ENCODE measurements around the gene SLC18A3.

DNA sequence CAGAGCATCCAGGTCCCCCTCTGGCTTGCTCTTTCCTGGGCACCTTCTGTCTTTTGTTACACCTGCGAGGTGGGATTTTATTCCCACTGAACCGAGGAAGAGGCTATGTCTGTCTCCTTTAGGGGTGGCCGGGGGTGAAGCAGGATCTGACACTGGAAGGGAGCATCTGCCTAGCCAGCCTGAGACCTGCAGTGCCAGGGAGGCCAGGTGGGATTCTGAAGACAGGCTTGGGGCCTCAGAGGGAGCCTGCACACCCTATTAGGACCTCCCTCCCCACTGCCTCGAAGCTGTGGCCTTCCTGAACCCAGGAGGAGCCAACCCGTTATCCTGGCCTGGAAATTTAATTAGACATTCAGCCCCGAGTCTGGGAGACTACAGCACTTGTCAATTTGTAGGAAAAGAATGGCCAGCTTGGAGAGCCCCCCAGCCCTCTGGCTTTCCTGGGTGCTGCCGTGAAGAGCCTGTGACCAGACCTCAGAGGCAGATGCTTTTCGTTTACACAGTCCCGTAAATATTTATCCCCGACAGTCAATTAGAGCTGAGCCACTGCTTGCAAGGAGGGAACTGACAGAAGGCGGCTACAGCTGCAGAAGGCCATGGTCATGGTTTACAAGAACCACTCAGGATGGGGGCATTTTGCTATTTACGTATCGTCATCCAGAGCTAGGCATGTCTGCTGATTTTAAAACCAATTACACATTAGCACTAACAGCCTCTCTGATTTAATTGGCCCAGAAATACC is 23.4 kb downstream of the SLC18A3 start:
- TF ChIP-seq, protein P1, sequence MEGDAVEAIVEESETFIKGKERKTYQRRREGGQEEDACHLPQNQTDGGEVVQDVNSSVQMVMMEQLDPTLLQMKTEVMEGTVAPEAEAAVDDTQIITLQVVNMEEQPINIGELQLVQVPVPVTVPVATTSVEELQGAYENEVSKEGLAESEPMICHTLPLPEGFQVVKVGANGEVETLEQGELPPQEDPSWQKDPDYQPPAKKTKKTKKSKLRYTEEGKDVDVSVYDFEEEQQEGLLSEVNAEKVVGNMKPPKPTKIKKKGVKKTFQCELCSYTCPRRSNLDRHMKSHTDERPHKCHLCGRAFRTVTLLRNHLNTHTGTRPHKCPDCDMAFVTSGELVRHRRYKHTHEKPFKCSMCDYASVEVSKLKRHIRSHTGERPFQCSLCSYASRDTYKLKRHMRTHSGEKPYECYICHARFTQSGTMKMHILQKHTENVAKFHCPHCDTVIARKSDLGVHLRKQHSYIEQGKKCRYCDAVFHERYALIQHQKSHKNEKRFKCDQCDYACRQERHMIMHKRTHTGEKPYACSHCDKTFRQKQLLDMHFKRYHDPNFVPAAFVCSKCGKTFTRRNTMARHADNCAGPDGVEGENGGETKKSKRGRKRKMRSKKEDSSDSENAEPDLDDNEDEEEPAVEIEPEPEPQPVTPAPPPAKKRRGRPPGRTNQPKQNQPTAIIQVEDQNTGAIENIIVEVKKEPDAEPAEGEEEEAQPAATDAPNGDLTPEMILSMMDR (IDR thresholded peaks at IDR 0.05), result no peak
- no peak for TF ChIP-seq POLR2A (IDR thresholded peaks at IDR 0.05)

All from testis (tissue), 2 donors.